ENCODE results near the gene GABBR2.

GRCh38 chr9:98365781-98366180 lies 343.0 kb downstream of the GABBR2 start:
- TF ChIP-seq CTCF (IDR thresholded peaks at IDR 0.05), result no peak
- no peak for TF ChIP-seq POLR2A (IDR thresholded peaks at IDR 0.05)
- TF ChIP-seq POLR2AphosphoS5 (IDR thresholded peaks at IDR 0.05), result no peak

Measured in breast epithelium (tissue), 3 donors.